GM23248 (cell line): ENCODE measurements around the gene SEC31A.
"Not testable (repeated sequence)": the region's sequence is repeated elsewhere in the genome, so short reads cannot be mapped to it uniquely, and the experiment has no call there.

ENCODE experiments used
- EZH2 ChIP-seq: fragments of 200-600 bp; sonication (generic); IDR thresholded peaks from 2 replicates; pipeline ENCODE4 v1.6.1; 2018; ENCODE audit warnings: antibody characterized with exemption, mild to moderate bottlenecking; ENCODE audit not compliant: insufficient read depth, poor library complexity, severe bottlenecking
- EZH2phosphoT487 ChIP-seq: fragments of 200-600 bp; sonication (generic); IDR thresholded peaks from 2 replicates; pipeline ENCODE4 v1.6.1; 2018; ENCODE audit warnings: antibody characterized with exemption, moderate library complexity, mild to moderate bottlenecking, low read depth; ENCODE audit not compliant: insufficient read depth

DNA sequence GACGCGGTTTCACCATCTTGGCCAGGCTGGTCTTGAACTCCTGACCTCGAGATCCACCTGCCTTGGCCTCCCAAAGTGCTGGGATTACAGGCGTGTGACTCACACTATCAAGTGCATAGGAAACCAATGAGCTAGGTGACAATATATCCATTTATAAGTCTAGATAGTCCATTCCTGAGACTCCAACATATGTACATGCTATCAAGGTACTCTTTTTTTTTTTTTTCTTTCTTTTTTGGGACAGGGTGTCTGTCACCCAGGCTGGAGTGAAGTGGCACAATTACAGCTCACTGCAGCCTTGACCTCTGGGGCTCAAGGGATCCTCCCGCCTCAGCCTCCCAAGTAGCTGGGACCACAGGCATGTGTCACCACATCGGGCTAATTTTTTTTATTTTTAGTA lies 74.1 kb downstream of the SEC31A start:
- not testable (repeated sequence) for TF ChIP-seq EZH2, EZH2phosphoT487
